Right lung (tissue), 5 donors: Measurements from ENCODE around the gene SEMA4F. TPM values are rescaled to one million over a fixed set of nuclear protein-coding genes. Genes with fewer than 3 reads are reported as not detected.

Experiments
- DNase-seq, 2 donors: peaks; one replicate each; pipeline ENCODE4 v3.0.0-alpha.2; 2013
- polyA plus RNA-seq, 5 donors: library from polyadenylated mRNA; unstranded; fragments of 120-200 nt; gene quantifications; one replicate each; pipeline versions ENCODE4 v1.2.1 to v1.2.3, GENCODE V29; 2013; ENCODE audit warnings: inconsistent platforms in 1 of 5, low replicate concordance in 1 of 5; ENCODE audit not compliant: insufficient read length in 5 of 5, insufficient read depth in 1 of 5

The SEMA4F gene
- polyA plus RNA-seq, 5 donors = 5.7 to 7.2 (median 6.7) TPM

DNA sequence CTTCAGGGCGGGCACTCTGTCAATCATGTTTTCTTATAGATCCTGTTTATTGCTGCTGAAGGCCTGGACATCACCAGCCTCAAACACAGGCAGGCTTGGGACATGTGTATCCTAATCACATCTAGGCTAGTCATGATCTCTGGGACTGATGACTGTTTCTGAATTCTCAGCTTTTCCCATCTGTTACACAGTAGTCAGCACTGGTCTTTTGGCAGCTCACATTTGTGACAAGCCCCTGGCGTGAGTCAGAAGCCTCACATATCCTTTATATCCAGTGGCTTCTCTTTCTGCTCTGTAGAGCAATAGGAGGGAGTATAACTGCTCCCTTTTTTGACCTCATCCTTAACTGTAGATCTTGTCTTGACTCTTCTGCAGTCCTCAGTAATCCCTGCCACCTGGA, 4.5 kb downstream of the SEMA4F start:
- DNase-seq = no peak

DNA sequence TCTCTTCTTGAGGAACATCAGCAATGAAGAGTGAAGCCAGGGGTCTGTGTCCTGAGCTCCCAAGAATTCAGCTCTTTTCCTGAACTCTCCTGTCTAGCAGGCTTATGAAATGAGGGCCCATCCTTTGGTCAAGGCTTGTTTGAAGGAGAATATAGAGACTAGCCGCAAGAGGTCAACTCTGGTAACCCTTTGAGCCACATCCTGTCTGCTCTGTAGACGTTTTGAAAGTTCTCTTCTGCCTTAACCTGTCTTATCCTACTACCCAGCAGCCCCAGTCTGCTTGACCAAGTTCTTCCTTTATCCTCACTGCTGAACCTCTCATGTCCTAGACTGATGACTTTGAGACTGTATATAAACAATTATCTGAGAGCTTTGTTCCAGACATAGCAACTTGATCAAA, 5.4 kb downstream of the SEMA4F start:
- no peak for DNase-seq

DNA sequence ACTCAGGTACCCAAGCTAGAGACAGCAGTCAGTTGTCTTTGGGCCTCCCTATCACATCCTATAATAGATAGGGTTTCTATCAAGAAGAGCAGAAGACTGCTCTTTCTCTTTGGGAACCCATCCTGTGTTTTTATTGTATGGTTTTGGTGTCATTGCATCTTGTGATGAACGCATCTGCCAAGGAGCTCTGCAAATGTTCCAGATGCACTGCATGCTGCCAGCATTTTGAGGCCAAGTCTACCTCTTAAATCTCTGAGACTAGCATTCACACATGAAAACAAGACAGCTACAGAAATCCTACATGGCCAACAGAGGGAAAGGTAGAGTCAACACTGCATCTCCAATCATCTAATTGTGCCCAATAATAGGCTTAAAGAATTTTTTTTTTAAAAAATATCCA, 14.0 kb downstream of the SEMA4F start:
- DNase-seq = no peak

DNA sequence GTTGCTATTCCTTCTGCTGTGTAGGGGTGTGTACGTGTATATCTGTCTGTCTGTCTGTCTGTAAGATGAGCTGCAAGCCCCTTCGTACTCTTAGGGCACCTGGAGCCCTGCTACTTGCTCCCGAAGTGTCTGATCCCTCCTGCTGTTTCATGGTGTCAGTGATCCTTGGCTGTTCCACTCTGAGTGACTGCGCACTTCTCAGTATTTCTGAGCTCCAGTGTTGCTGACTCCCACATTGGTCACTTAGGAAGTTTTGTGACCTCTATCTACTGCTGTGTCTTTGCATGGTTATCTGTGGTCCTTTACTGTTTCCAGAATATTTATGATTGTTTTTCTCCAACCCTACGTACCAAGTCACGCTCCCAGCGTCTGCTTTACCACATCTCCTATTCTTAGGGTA, 16.2 kb downstream of the SEMA4F start:
- DNase-seq = no peak

DNA sequence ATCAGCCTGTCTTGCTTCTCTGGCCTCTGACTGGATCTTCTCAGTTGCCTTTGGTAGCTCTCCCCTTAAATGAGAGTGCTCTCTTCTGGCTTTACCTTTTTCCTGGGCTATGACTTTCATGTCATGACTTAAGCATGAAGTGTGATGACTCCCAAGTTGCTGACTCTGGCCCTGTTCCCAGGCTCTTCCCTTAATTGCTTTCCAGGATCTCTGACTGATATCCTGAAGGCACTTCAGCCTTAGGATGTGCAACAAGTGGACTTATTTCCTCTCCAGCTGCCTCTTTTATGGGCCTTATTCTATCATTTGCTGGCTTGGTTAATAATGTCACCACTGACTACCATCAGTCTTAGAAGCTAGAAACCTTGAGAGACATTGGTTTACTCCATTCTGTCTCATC, 17.4 kb downstream of the SEMA4F start:
- DNase-seq = no peak

DNA sequence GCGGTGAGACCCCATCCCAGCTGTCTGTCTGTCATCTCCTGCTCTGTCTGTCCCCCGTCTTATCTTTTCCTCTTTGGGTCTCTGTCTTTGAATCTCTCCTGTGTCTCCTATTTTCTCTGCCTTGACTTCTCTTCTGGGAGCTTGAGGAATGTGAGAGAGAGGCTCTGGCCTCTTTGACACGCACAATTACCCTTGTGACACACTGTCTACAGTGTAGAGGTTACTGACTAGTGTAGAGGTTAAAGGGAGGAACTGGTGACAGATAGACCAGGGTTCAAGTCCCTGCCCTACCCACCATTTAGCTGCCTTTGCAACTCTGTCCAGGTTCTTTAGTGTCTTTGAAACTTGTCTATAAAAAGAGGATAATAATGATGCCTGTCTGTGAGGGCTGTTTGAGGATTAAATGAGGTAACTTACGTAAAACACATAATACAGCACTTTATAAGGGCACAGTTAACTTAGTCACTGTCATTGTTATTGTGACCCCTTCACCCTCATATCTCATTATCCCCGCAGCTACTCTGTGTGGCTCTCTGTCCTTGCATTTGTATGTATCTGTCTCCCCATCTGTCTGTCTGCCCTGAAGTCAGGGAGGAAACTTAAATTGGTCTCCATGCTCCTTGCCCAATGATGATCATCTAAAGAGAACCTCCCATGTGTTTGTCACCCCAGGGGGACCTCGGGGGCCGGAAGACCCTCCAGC, 19.9 kb downstream of the SEMA4F start:
- DNase-seq = no peak

DNA sequence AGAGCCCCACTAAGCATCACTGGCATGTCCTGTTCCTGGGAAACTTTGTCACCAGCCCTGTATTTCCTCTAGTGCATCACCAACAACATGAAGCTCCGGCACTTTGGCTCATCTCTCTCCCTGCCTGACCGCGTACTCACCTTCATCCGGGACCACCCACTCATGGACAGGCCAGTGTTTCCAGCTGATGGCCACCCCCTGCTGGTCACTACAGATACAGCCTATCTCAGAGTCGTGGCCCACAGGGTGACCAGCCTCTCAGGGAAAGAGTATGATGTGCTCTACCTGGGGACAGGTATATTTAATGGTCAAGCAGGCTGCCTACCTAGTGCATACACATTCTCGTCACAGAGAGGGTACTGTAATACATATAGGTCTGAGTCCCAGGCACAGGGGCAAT, 21.0 kb downstream of the SEMA4F start:
- DNase-seq = no peak

DNA sequence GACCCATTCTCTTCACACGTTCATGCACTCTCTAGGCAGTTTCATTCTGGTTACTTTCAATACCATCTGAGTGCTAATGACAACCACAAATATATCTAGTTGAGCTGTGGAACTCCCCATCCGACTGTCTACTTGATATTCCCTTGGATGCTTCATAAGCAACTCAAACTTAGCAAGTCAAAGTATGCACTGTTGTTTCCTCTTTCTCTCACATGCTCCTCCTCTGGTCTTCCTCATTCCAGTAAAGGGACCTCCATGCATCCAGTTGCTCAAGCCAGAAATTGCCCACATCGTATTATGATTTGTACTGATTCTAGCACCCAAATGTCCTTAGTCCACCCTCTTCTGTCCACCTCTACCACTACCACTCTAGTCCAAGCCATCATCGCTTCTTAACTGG, 22.3 kb downstream of the SEMA4F start:
- no peak for DNase-seq

DNA sequence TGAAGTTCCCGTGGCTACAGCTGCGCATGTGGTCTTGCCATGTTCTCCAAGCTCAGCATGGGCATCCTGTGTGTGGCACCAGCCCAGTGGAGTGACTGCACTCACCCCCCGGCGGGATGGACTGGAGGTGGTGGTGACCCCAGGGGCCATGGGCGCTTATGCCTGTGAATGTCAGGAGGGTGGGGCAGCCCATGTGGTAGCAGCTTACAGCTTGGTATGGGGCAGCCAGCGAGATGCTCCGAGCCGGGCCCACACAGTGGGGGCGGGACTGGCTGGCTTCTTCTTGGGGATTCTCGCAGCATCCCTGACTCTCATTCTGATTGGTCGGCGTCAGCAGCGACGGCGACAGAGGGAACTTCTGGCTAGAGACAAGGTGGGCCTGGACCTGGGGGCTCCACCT, 25.6 kb downstream of the SEMA4F start:
- DNase-seq = no peak

DNA sequence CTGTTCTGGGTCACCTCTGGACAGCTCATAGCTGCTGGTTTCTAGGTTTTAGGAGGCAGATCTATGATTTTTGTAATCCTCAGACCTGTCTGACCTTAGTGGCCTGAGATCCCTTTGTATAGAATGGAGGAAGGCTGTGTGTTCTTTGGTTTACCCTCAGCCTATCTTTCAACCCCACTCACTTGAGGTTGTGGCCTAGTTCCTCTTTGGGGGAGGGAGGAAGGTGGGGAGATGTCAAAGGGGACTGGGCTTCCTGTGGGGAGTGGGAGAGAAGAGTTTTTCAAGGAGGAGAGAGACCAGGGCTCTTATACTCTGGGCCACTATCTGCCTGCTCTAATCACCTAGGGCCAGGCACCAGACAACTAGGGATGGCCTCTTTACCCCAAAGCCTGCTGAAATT, 28.5 kb downstream of the SEMA4F start:
- no peak for DNase-seq

DNA sequence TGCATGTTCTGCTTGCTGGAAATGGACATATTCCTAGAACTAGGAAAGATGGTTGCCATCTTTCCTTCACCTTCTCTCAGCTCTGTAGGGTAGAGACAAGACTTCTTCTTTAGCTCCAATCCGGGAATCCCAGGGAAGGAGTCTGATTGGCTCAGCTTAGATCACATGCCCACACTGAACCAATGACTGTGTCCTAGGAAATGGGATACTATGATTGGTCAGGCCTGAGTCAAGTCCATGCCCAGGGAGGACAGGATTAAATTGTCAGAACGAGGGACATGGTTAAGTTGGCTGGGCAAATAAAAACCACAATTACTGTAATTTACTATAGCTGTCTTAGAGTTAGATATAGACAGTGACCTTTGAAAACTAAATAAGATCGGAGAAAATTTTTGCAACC, 31.4 kb downstream of the SEMA4F start:
- DNase-seq = no peak

DNA sequence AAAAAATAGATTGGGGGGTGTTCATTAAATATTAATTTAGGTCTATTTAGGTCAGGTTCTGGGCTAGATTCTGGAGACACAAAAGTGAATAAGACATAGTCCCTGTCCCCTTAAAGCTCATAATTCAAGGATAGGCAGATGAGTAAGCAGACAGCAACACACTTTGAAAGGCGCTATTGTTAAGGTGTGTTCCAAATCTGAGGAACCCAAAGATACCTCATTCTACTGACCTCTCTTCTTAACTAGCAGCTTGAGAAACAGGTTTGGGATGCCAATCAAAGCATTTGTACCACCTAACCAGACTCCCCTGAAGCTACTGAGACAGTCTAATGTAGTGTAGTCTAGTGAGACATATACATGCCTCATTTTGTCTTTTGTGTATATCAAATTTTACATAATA, 34.8 kb downstream of the SEMA4F start:
- no peak for DNase-seq

DNA sequence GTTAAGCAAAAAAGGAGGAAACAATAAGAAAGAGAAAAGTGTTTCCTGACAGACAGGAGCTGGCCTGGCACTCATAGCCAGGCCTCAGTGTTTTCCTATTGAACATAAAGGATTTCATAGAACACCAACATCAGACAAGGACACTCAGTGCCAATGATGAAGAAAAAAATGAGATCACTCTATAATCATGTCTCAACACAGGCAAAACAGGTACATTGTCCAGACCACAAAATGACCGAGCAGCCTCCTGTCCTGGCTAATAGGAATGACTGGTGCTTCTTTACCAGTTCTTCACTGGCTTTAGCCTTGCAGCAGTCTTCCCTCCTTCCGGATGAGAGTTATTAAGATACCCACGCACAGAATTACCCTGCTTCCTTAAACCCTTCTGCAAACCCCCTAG, 35.6 kb downstream of the SEMA4F start:
- no peak for DNase-seq

DNA sequence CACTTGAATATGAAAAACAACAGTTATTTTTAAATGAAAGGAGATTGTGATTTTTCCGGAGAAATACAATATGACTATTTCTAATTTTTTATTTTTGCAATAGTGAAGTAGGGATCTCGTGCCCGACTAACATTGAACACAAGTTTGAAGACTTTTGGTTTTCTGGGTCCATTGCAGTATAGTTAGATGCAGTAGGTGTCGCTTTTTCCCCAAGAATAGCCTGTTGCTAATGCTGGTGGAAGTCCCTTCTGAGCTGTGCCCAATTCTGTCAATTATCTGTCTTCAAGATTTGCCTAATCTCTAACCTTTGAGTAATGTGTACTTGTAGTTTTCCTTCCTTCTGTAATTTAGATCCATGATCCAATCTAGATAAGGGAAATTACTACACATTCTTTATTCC, 36.5 kb downstream of the SEMA4F start:
- DNase-seq = peak; percentile 26 to 41

DNA sequence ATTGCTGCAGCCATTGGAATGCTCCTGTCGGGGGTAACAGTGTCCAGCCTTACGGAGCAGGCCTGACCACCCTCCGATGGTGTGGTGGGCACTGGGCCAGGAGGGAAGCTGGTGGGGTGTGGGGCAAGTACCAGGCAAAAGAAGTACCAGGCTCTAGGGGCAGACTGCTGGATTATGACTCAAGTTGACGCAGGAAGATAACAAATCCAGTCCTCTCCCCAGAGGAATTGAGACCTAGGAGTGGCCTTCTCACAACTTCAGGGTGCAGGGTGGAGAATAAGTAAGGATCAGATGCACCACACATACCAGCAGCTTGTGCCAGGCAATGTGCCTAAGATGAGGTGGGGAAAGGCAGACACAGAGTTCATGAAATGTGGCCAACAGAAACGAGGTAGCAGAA, 37.9 kb downstream of the SEMA4F start:
- no peak for DNase-seq

DNA sequence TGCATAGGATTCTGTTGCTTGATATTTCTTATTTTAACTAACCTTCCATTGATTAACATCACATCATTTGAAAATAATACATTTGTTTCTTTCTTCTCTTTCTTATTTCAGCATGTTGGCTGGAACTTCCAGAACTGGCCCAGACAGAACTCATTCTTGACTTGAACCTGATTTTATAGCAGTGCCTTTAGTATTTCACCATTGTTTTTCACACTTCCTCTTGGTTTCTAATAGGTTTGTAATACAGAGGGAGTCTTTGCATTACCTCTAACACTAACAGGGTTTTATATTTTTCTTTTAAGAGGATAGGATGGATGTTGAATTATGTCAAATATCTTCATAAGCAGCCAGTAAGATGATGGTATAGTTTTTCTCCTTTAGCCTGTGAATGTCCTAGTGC, 39.2 kb downstream of the SEMA4F start:
- no peak for DNase-seq

DNA sequence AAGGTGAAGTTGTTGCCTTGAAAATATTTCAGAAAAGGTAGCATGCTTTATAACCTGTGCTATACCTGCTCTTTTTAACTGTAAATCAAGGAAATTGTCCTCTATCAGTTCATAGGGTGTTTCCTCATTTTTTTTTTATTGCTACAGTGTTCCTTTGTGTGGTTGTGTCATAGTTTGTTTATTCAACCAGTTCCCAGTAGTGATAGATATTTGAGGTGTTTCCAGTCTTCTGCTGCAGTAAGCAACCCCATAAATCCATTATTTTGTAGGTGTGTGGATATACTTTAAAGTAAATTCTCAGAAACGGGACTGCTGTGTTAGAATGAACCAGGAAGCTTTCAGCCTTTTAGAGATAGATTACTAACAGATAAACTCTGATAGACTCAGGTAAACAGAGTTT, 39.6 kb downstream of the SEMA4F start:
- no peak for DNase-seq

DNA sequence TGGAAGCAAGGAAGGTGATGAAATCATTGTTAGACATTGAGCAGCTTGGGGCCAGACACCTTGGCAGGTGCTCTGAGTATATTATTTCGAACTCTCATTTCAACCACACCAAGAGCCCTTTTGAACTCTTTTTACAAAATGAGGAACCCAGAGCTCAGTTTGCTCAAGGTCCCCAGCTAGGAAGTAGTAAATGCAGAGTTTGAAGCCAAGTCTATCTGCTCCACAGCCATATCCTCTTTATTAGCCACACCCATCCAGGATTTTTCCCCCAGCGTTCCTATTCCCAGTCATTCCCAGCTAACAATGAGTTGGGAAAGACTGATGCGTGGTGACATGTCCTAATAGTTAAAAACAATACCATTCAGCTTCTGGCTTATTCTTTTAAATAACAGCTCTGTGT, 40.2 kb downstream of the SEMA4F start:
- DNase-seq = no peak

DNA sequence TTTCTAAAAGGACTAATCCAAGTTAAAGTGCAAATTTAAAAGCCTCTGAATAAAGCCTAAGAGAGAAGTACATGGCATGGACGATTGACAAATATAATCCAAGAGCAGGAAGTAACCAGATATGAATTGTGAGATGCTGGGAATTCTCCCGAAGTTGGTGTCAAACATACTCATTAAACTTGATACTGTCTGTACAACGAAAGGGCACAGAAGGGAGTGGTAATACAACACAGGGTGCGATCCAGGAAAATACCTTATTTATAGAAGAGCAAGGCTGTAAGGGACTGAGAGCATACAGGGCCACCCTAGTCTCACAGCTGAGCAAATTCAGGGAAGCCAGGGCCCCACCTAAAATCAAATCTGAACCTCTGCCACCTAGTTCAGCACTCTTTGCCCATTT, 41.6 kb downstream of the SEMA4F start:
- DNase-seq = no peak

DNA sequence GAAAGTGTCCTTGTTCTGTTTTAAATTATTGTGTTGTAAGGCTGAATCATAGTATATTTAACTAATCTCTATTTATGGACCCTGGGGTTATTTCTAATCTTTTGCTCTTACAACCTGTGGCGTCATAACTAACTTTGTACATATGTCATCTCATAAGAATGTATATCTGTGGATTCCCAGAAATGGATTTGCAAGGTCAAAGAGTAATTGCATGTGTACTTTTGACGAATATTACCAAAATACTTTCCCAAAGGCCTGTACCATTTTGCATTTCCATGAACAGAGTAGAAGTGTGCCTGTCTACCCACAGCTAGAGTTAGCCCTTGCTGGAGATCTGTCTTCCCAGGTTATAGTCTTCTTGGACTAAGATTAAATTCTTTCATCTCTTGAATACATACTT, 42.8 kb downstream of the SEMA4F start:
- DNase-seq = no peak

DNA sequence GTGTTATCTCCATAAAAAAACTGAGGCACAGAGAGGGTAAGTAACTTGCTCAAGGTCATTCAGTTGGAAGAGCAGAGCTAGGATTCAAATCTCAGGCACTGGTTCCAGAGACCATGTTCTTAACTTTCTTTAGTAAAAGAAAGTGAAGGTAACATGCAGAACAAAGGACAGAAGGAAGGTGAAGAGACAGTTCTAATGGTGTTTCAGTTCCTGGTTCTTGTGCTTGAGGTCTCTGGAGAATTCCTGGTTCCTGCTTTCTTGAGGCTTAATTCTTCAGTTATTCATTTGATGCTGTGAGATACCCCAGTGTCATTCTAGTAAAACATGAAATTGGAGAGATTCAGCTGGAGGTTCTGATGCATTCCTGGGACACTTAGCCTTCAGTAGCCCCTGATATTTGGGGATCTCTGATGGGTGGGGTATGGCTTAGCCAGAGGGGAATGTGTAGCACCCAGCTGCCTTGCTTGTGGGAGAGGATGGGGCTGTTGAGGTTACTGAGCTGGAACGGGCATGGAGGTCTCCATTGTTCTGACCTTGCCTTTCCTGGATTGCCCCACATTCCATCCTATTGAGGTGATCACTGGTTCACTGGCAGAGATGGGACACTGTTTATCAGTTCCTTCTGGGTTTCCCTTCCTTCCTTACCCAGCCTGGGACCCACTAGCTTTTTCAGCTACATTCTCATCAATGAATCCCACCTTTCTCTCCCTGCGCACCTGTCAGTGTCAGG, 46.8 kb downstream of the SEMA4F start:
- no peak for DNase-seq

DNA sequence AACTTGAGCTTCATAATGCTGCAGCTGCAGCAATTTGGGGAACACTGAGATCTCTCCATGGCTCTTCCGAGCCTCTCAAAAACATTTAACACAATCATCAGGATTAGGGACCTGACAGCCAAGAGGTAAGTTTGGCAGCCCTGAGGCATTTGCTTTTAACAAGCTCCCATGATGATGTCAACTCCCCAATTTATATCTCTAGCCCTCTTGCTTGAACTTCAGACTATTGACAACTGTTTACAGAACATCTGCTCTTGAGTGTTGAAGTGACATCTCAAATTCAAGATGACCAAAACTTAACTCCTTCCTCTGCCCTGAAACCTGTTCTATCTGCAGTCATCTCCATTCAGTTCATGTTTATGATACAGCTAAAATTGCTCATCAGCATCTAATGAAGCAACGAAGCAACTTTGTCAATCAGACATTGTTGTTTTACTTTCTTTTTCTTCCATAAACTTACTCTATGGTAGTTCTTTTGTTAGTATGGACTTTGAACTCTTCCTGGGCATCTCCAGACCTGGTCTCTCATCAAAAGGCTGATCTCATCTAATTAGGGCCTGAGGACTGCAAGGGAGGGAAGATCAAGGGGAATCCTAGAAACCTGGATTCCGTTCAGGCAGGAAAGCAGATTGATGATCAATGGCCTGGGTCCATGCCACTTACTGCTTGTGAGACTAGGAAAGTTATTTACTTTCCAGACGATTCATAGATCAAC, 48.1 kb downstream of the SEMA4F start:
- no peak for DNase-seq

DNA sequence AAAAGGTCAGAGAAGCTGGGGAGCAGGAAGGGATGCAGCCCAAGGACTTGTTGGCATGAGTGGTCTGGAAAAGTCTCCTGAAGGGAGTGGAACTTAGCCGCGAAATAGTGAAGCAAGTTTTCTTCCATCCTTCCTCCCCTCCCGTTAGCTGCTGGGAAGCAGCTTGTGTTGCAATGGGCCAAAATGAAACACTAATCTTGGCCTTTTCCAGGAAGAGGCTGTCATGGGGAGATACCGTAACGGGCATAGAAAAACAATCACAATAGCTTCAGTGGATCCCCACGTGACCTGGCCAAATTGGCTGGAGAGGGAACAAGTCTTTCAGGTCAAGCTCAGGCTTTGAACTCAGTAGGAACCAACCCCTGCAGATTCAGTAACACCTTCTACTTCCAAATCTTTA, 49.3 kb downstream of the SEMA4F start:
- DNase-seq = no peak
